ENCODE data around the gene ABCA6.
"Not testable (repeated sequence)": the region's sequence is repeated elsewhere in the genome, so short reads cannot be mapped to it uniquely, and the experiment has no call there.

Gene ABCA6

DNA sequence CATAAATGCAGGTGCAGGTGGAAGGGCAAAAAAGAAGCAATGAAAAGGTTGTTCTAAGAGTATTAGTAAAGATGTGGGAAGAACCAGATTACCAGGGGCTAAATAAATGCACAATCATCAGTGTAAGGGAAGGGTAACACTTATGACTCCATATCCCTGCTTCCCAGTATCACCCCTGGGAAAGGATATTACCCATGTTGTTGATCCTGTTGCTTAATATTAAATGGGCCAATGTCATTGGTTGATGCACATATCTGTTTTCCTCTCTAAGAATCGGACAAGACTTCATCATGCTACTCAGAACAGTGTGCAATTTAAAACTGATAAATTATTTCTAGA lies 34.7 kb upstream of the ABCA6 start:
- DNase-seq (ENCODE audit: low spot score): no peak
- in situ Hi-C loops (cut with MboI; ENCODE audit: low pct_unique_long_range_greater_than_20kb, low sequenced_read_pairs, unreplicated experiment): no loop called here
- TF ChIP-seq, protein P1, sequence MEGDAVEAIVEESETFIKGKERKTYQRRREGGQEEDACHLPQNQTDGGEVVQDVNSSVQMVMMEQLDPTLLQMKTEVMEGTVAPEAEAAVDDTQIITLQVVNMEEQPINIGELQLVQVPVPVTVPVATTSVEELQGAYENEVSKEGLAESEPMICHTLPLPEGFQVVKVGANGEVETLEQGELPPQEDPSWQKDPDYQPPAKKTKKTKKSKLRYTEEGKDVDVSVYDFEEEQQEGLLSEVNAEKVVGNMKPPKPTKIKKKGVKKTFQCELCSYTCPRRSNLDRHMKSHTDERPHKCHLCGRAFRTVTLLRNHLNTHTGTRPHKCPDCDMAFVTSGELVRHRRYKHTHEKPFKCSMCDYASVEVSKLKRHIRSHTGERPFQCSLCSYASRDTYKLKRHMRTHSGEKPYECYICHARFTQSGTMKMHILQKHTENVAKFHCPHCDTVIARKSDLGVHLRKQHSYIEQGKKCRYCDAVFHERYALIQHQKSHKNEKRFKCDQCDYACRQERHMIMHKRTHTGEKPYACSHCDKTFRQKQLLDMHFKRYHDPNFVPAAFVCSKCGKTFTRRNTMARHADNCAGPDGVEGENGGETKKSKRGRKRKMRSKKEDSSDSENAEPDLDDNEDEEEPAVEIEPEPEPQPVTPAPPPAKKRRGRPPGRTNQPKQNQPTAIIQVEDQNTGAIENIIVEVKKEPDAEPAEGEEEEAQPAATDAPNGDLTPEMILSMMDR (IDR thresholded peaks at IDR 0.05; ENCODE audit: extremely low read depth, insufficient read depth, missing control alignments): no peak

DNA sequence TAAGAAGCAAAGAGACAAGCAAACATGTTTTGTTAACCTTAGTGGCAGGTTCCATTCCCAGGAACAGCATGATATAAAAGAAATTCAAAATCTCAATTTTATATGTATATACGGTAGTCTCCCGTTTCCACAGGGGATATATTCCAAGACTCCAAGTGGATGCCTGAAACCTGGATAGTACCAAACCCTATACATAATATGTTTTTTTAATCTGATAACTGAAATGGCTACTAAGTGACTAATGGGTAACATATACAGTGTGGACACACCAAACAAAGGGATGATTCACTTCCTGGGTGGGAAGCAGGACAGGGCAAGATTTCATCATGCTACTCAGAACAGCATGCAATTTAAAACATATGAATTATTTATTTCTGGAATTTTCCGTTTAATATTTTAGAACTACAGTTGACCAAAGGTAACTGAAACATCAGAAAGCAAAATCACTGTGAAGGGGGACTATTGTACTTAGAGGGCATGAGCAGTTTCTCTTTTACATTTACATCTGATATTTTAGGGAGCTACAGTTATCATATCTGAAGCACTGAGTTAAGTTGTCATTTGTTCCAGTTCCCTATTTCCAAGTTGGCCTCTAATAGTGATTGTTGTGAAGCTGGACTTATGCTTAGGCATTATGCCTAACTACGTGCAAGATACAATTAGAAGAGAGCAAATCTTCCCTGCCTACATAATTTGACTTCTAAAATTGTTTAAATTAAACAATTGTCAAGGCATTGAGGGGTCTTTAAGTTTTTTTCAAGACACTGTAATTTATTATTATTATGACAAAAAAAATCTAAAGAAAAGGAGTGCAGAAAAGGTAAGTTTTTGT lies 34.1 kb upstream of the ABCA6 start:
- TF ChIP-seq, protein P1 (IDR thresholded peaks at IDR 0.05; ENCODE audit: extremely low read depth, insufficient read depth, missing control alignments): no peak
- DNase-seq (ENCODE audit: low spot score): no peak
- in situ Hi-C loops (cut with MboI; ENCODE audit: low pct_unique_long_range_greater_than_20kb, low sequenced_read_pairs, unreplicated experiment): no loop called here

DNA sequence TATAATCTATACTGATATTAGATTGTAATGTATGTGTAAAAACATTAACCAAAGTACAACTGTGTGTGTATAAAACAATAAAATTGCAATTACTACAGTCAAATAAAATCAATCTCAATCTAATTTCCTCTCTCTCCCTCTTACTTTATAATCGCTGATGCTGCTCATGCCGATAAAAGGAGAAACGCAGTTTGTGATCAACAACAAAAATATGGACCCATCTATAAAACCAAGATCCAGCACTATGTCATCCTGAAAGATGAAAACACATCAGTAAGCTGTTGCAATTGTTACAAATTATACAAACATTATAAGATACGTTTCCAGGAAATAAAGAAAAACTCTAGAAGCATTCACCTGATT lies 33.5 kb upstream of the ABCA6 start:
- TF ChIP-seq, protein P1 (IDR thresholded peaks at IDR 0.05; ENCODE audit: extremely low read depth, insufficient read depth, missing control alignments): no peak
- in situ Hi-C loops (cut with MboI; ENCODE audit: low pct_unique_long_range_greater_than_20kb, low sequenced_read_pairs, unreplicated experiment): no loop called here
- DNase-seq (ENCODE audit: low spot score): no peak

DNA sequence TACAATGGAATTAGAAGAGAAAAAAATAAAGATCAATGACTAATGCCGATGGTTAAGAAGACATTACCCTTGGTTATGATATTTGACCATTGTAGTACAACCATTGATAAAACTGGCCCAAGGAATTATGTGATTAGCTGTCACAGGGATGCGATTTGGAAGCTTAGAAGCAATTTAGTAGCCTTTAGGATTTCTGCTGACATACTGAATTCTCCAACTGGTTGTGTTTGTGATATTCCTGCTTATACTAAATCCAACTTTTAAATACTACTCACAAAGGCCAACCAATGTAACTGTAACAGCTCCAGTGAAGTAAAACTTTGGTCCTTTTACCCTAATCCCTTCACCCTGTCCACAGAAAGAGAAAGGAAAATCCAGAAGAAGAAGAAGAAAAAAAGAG lies 31.4 kb upstream of the ABCA6 start:
- in situ Hi-C loops (cut with MboI; ENCODE audit: low pct_unique_long_range_greater_than_20kb, low sequenced_read_pairs, unreplicated experiment): no loop called here
- TF ChIP-seq, protein P1 (IDR thresholded peaks at IDR 0.05; ENCODE audit: extremely low read depth, insufficient read depth, missing control alignments): no peak
- no peak for DNase-seq (ENCODE audit: low spot score)

DNA sequence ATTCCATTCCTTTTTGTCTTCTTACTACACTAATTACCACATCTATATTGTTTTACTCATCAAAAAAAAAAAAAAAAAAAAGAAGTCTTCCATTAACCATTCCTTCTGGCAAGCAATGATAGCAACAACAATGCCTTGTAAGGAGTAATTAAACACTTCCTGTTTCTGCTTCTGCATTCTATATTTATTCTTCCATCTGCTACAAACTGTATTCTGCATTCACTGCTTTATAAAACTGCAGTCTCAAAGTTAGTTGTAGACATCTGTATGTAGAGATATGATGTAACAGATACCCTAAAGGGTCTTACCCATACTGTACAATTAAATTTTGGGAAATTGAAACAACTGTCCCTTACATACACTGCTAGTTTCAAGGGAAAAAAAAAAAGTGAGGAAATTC lies 28.7 kb upstream of the ABCA6 start:
- in situ Hi-C loops (cut with MboI; ENCODE audit: low pct_unique_long_range_greater_than_20kb, low sequenced_read_pairs, unreplicated experiment): no loop called here
- TF ChIP-seq, protein P1 (IDR thresholded peaks at IDR 0.05; ENCODE audit: extremely low read depth, insufficient read depth, missing control alignments): no peak
- no peak for DNase-seq (ENCODE audit: low spot score)

DNA sequence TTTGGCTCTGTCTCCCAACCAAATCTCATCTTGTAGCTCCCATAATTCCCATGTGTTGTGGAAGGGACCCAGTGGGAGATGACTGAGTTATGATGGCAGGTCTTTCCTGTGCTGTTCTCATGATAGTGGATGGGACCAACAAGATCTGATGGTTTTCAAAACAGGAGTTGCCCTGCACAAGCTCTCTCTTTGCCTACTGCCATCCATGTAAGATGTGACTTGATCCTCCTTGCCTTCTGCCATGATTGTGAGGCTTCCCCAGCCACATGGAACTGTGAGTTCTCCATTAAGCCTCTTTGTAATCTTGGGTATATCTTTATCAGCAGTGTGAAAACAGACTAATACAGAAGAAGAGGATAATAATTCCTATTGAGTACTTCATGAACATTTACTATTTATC lies 26.9 kb upstream of the ABCA6 start:
- DNase-seq (ENCODE audit: low spot score); in situ Hi-C loops (cut with MboI; ENCODE audit: low pct_unique_long_range_greater_than_20kb, low sequenced_read_pairs, unreplicated experiment): not testable (repeated sequence)

DNA sequence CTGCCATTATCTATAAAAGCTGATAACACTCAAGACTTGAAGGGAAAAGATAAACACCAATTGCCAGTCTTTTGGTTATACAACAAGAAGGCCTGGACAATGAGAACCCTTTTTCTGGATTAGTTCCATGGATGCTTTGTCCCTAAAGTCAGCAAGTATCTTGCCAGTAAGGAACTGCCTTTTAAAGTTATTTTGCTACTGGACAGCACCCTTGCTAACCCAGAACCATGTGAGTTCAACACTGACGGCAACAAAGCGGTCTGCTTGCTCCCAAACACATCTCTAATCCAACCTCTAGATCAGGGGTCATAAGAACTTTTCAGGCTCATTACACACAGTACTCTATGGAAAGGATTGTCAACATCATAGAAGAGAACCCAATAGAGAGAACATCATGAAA lies 25.3 kb upstream of the ABCA6 start:
- no peak for DNase-seq (ENCODE audit: low spot score)
- TF ChIP-seq, protein P1 (IDR thresholded peaks at IDR 0.05; ENCODE audit: extremely low read depth, insufficient read depth, missing control alignments): no peak
- in situ Hi-C loops (cut with MboI; ENCODE audit: low pct_unique_long_range_greater_than_20kb, low sequenced_read_pairs, unreplicated experiment): no loop called here

All from GM13977 (cell line).